Measurements from ENCODE around the gene ACAD9.
"Not testable (repeated sequence)": the region's sequence is repeated elsewhere in the genome, so short reads cannot be mapped to it uniquely, and the experiment has no call there.

The ACAD9 gene

GRCh38 chr3:128906031-128906803 is 26.8 kb downstream of the ACAD9 start:
- Mint-ChIP-seq H3K36me3 (ENCODE audit: low read depth) (peaks cover 56% of the 10 kb centered on the region), H3K4me1 (ENCODE audit: low read depth) (no peaks in the 10 kb centered on the region), H3K4me3 (no peak overlapping the region), H3K9me3 (no peaks in the 10 kb centered on the region), H3K27me3 (no peaks in the 10 kb centered on the region), H3K27ac (no peak overlapping the region)

GRCh38 chr3:128906804-128907525 is 27.5 kb downstream of the ACAD9 start:
- Mint-ChIP-seq H3K4me3 (no peak overlapping the region), H3K9me3 (no peaks in the 10 kb centered on the region), H3K36me3 (ENCODE audit: low read depth) (peaks cover 52% of the 10 kb centered on the region), H3K4me1 (ENCODE audit: low read depth) (no peaks in the 10 kb centered on the region), H3K27me3 (no peaks in the 10 kb centered on the region), H3K27ac (no peak overlapping the region)

- no peak overlapping the region for H3K4me3 Mint-ChIP-seq
- H3K4me1 Mint-ChIP-seq (ENCODE audit: low read depth), result no peaks in the 10 kb centered on the region
- no peak overlapping the region for H3K27ac Mint-ChIP-seq
- H3K27me3 Mint-ChIP-seq, result no peaks in the 10 kb centered on the region
- H3K9me3 Mint-ChIP-seq, result no peaks in the 10 kb centered on the region
- peaks cover 53% of the 10 kb centered on the region for H3K36me3 Mint-ChIP-seq (ENCODE audit: low read depth)
Measured at GRCh38 chr3:128907706-128908445, 28.5 kb downstream of the ACAD9 start.

DNA sequence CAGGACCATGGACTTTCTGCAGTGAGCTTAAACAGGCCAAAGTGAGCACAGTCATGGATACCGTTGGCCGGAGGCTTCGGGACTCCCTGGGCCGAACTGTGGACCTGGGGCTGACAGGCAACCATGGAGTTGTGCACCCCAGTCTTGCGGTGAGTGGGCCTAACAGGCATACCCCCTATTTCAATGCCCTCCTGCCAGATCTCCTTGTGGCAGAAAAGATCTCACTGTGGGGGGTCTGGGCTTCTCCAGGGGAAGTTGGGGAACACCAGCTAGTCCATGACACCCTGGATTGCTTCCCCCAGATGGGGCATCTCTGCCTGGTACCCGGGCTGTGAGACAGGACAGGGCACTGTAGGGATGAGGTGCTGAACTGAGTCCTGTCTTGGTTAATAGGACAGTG is 29.5 kb downstream of the ACAD9 start:
- no peaks in the 10 kb centered on the region for H3K4me1 Mint-ChIP-seq (ENCODE audit: low read depth)
- H3K9me3 Mint-ChIP-seq, result no peaks in the 10 kb centered on the region
- peaks cover 58% of the 10 kb centered on the region for H3K36me3 Mint-ChIP-seq (ENCODE audit: low read depth)
- H3K4me3 Mint-ChIP-seq, result no peak overlapping the region
- H3K27me3 Mint-ChIP-seq, result no peaks in the 10 kb centered on the region
- H3K27ac Mint-ChIP-seq, result no peak overlapping the region

DNA sequence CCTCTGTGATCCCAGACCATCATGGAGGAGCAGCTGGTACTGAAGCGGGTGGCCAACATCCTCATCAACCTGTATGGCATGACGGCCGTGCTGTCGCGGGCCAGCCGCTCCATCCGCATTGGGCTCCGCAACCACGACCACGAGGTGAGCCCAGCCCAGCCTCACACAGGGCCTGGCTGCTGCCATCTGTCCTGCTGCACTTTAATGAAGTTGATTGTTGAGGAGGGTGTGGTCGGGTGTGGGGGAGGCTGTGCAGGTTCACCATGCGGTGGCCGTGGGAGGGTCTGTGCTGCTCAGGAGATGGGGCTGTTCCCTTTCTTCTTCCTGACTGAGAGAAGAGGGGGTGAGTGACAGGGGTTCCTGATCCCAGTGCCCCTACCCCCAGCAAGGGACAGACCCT is 30.6 kb downstream of the ACAD9 start:
- Mint-ChIP-seq H3K36me3 (ENCODE audit: low read depth) (peaks cover 58% of the 10 kb centered on the region), H3K9me3 (no peaks in the 10 kb centered on the region), H3K4me1 (ENCODE audit: low read depth) (no peaks in the 10 kb centered on the region), H3K4me3 (no peak overlapping the region), H3K27me3 (no peaks in the 10 kb centered on the region), H3K27ac (no peak overlapping the region)

DNA sequence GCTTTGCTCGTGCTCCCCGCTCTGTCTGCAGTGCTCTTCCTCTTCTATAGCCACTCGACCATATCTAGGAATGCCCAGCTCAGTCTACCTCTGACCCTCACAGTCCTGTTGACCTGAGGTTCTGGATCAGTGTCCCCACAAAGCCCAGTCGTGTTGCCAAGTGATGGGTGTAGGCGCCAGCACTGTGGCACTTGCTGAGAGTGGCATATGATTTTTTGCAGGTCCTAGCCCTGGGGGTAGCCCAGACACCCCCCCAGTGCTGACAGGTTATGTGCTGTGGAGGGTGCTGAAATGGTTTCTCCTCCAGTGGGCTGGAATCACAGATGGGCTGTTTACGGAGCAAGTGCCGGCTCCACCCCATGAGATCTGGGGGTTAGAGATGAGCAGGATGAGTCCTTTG is 32.5 kb downstream of the ACAD9 start:
- Mint-ChIP-seq H3K27ac (no peak overlapping the region), H3K36me3 (ENCODE audit: low read depth) (peaks cover 58% of the 10 kb centered on the region), H3K4me1 (ENCODE audit: low read depth) (no peaks in the 10 kb centered on the region), H3K4me3 (no peak overlapping the region), H3K9me3 (no peaks in the 10 kb centered on the region), H3K27me3 (no peaks in the 10 kb centered on the region)

- Mint-ChIP-seq H3K9me3 (peaks cover 2% of the 10 kb centered on the region), H3K27ac (no peak overlapping the region), H3K4me1 (ENCODE audit: low read depth) (no peaks in the 10 kb centered on the region), H3K4me3 (no peak overlapping the region), H3K36me3 (ENCODE audit: low read depth) (peaks cover 81% of the 10 kb centered on the region), H3K27me3 (no peaks in the 10 kb centered on the region)
Measured at GRCh38 chr3:128914966-128915645, 35.7 kb downstream of the ACAD9 start.

DNA sequence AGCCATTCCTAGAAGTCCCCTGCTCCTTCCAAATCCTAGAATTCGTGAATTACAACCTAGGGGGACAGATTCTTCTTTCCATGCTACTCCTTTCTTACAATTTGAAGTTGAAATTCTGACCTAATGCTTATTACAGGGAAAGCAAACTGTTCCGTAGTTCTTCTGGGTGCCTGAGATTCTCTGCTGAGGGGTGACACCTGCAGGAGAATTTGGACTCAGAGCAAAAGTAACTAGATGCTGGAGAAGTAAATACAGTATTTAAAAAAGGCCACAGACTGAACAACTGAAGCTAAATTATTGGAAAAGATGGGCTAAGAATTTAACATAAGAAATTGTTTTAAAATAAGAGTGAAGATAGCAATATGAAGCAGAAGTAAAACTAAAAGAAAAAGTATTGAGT is 37.9 kb downstream of the ACAD9 start:
- Mint-ChIP-seq H3K4me3 (no peak overlapping the region), H3K27ac (no peak overlapping the region), H3K36me3 (ENCODE audit: low read depth) (peaks cover 85% of the 10 kb centered on the region), H3K4me1 (ENCODE audit: low read depth) (peaks cover 17% of the 10 kb centered on the region), H3K9me3 (peaks cover 11% of the 10 kb centered on the region), H3K27me3 (no peaks in the 10 kb centered on the region)

GRCh38 chr3:128919988-128920387 is 40.6 kb downstream of the ACAD9 start:
- H3K4me1 Mint-ChIP-seq (ENCODE audit: low read depth), result peaks cover 41% of the 10 kb centered on the region
- H3K36me3 Mint-ChIP-seq (ENCODE audit: low read depth), result peaks cover 71% of the 10 kb centered on the region
- H3K27me3 Mint-ChIP-seq, result no peaks in the 10 kb centered on the region
- H3K9me3 Mint-ChIP-seq, result peaks cover 11% of the 10 kb centered on the region
- no peak overlapping the region for H3K4me3 Mint-ChIP-seq
- no peak overlapping the region for H3K27ac Mint-ChIP-seq

DNA sequence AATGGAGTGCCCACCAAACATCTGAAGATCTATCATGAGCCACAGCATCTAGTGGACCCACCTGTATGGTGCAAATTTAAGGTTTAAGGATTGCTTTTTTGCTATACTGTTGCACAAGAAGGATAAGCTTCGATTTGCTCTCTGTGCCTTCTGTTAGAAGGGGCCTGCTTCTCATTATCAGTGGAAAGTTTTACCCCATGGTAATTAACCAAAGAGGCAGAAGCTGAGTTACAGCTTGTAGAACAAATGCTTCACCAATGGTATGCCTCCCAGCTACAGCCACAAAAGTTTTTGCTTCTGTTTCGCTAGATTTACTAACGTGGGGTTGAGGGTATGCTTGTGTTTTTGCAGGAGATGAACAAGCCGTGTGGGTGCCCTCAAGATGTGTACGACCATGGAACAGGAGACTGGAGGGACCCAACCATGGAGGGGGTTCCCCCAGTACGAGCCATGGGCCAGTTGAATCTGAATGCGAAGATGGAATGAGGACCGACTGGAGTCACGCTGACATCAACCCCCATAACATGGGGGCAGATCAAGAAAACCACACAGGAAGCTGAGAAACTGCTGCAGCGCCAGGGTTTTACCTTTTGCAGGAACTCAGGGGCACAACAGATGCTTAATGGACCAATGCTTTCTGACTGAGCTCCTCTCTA is 43.5 kb downstream of the ACAD9 start:
- Mint-ChIP-seq H3K9me3 (peaks cover 17% of the 10 kb centered on the region), H3K4me1 (ENCODE audit: low read depth) (peaks cover 45% of the 10 kb centered on the region), H3K36me3 (ENCODE audit: low read depth) (peaks cover 47% of the 10 kb centered on the region), H3K27me3 (no peaks in the 10 kb centered on the region), H3K27ac (peak overlapping the region; percentile 89), H3K4me3 (peak overlapping the region; percentile 68)

DNA sequence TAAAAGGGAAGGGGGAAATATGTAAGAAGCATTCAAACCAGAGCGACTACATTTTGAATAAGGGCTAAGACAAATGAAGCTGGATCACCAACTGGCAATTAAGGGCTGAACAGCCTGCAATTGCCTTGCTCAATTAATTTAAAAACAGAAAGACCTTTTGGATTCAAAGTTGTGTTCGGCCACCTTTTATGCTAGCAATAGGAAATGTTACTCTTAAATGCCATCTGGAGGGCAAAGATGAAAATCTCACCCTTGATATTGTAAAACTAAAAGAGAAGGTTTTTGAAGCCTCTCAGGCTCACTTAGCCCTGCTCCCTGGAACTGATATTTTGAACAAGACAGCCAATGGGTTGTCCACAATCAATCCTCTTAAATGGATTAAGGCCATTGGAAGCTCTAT is 44.2 kb downstream of the ACAD9 start:
- peaks cover 40% of the 10 kb centered on the region for H3K36me3 Mint-ChIP-seq (ENCODE audit: low read depth)
- peak overlapping the region; percentile 68 for H3K4me3 Mint-ChIP-seq
- peak overlapping the region; percentile 89 for H3K27ac Mint-ChIP-seq
- H3K4me1 Mint-ChIP-seq (ENCODE audit: low read depth), result peaks cover 45% of the 10 kb centered on the region
- no peaks in the 10 kb centered on the region for H3K27me3 Mint-ChIP-seq
- peaks cover 16% of the 10 kb centered on the region for H3K9me3 Mint-ChIP-seq

- H3K4me1 Mint-ChIP-seq (ENCODE audit: low read depth), result peaks cover 45% of the 10 kb centered on the region
- H3K27me3 Mint-ChIP-seq, H3K27ac Mint-ChIP-seq, H3K4me3 Mint-ChIP-seq: not testable (repeated sequence)
- peaks cover 36% of the 10 kb centered on the region for H3K36me3 Mint-ChIP-seq (ENCODE audit: low read depth)
- H3K9me3 Mint-ChIP-seq, result peaks cover 15% of the 10 kb centered on the region
Measured at GRCh38 chr3:128923986-128924385, 44.6 kb downstream of the ACAD9 start.

- Mint-ChIP-seq H3K9me3 (peaks cover 6% of the 10 kb centered on the region), H3K4me1 (ENCODE audit: low read depth) (peaks cover 9% of the 10 kb centered on the region), H3K27ac (no peak overlapping the region), H3K27me3 (no peaks in the 10 kb centered on the region), H3K4me3 (no peak overlapping the region), H3K36me3 (ENCODE audit: low read depth) (peaks cover 4% of the 10 kb centered on the region)
Measured at GRCh38 chr3:128929364-128929763, 49.9 kb downstream of the ACAD9 start.

DNA sequence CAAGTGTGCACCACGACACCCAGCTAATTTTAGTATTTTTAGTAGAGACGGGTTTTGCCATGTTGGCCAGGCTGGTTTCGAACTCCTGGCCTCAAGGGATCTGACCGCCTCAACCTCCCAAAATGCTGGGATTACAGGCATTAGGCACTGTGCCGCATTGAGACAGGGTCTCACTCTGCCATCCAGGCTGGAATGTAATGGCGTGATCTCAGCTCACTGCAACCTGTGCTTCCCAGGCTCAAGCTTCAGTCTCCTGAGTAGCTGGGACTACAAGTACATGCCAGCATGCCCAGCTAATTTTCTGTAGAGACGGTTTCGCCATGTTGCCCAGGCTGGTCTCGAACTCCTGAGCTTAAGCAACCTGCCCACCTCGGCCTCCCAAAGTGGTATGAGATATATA is 51.6 kb downstream of the ACAD9 start:
- Mint-ChIP-seq H3K27me3 (no peaks in the 10 kb centered on the region), H3K9me3 (peaks cover 6% of the 10 kb centered on the region), H3K36me3 (ENCODE audit: low read depth) (peaks cover 4% of the 10 kb centered on the region)

More for the DNA sequence above, 51.6 kb downstream of the ACAD9 start:
- no peaks in the 10 kb centered on the region for H3K4me1 Mint-ChIP-seq (ENCODE audit: low read depth)
- H3K27ac Mint-ChIP-seq, result no peak overlapping the region
- no peak overlapping the region for H3K4me3 Mint-ChIP-seq

Measured in stimulated activated naive CD8-positive, alpha-beta T cell treated with anti-CD3 and anti-CD28 coated beads, Interleukin-15, Interleukin-2, amounts not matched to agents 100 ng/mL and 50 ng/mL, for 24 hours (primary cell).